HG03108 (cell line): ENCODE results near the gene LPCAT2.

ENCODE experiments used
- ATAC-seq: cut with Tn5 transposase; IDR thresholded peaks from one replicate; pipeline ENCODE4 v1.9.1; 2021; ENCODE audit warnings: moderate library complexity; ENCODE audit not compliant: unreplicated experiment

LPCAT2 gene

DNA sequence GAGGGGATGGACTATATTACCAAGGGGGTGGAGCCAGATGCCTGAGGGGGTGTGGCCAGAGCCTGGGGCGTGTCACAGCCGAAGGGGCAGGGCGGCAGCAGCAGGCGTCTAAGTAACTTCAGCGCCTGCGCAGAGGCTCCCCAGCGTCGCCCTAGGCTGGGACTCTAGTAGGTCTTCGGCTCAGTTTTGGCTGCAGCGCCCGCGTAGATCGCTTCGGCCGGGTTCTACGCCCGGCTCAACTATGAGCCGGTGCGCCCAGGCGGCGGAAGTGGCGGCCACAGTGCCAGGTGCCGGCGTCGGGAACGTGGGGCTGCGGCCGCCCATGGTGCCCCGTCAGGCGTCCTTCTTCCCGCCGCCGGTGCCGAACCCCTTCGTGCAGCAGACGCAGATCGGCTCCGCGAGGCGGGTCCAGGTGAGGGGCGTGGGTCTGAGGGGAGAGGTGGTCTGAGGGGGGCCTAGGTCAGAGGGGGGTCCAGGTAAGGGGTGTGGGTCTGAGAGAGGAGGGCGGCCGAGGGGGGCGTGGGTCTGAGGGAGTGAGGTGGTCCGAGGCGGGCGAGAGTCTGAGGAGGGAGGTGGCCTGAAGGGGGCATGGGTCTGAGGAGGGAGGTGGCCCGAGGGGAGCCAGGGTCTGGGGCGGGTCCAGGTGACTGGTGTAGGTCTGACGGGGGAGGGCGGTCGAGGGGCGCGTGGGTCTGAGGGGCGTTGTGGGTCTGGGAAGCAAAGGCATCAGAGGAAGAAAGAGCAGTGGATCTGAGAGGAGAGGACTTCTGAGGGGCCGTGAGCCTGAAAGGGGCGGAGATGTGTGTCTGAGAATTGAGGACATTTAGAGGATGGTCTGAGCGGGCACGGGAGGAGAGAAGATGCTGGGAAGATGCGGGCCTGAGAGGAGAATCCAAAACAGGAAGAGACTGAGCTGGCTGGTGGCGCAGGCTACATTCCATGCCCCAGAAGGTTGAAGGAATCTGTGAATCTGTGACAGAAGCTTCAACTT lies at the start of gene LPCAT2:
Gene LPCAT2, plus strand, starts transcription at position 132 of the 991 bp plus-strand sequence. Its CDS starts 110 bp downstream, at position 242.
- ATAC-seq, result no peak

GRCh38 chr16:55462241-55462640 lies 46.6 kb upstream of the LPCAT2 start:
- no peak for ATAC-seq

DNA sequence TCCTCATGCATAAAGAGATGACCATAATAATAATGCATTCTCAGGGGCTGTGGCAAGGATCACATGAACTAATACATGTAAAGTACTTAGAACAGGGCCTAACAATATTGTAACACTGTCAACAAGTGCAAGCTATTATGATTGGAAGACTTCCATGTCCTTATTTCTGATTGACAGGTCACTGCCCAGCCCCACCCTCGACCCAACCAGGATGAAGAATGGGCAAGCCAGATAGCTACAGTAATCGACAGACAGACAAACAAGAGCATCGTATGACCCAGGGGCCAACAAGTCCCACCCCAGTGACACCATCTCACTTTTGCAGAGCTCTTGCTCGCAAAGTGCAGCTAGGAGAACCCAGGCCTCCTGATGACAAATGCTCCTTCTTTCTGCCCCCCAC lies 44.5 kb upstream of the LPCAT2 start:
- no peak for ATAC-seq

GRCh38 chr16:55465077-55465896 lies 43.6 kb upstream of the LPCAT2 start:
- ATAC-seq, result peak; percentile 86

DNA sequence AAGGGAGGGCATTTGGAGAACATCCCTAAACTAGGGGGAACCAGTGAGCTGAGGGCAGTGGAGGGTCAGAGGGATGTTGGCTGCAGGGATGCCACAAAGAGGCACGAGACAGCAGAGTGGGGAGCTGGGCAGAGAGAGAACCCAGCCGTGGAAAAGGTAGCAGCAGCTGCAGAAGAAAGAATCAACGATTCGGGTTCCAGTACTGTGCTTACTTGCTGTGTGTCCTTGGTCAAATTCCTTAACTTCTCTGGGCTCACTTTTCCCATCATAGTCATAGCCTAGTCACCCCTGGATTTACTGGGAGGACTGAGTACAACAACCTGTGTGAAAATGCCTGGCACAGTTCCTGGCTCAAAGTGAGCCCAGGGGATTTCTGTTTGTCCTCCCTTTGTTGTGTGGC lies 42.7 kb upstream of the LPCAT2 start:
- no peak for ATAC-seq

DNA sequence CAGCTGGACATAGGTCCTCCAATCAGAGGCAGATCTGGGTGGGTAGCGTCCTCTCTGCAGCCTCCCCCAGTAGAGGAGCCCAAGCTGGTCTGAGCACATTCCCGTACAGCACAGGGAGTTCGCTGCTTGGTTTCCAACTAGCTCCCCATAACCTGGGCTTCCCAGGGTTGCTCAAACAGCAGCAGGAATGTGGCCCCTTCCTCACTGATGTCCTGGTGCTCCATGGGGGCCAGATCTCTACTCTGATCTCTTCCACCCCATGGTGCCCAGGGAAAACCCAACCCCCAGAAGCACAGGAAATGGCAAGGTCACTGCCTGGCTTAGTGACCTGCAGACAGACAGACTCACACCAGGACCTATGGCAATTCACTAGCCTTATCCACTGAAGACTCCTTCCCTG lies 41.0 kb upstream of the LPCAT2 start:
- no peak for ATAC-seq

DNA sequence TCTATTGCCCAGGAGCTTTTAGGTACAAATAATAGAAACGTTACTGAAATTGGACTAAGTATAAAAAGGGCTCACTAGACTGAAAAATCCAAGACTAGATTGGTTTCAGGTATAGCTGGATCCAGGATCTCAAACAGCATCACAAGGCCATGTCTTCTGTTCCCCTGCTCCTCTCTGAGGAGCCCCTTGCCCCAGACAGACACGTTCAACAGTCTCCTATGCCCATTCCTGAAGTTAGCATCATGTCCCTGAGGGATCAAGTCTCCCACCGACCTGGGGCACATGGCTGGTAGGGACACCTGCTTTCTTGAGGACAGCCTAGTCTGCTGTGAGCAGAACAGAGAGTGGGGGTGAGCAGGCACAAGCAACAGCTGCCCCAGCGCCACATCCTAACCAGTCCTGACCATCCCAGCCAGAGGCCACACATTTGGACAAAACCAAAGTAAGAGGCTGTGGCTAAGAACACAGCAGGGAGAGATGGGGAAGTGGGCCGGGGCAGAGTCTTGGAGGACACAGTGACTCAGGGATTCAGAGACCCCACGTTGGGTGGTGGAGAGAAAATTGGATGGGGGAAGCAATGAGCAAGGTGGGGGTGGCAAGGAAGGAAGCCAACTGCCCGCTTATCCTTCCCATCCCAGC lies 40.4 kb upstream of the LPCAT2 start:
- ATAC-seq, result no peak

GRCh38 chr16:55469821-55470532 lies 38.9 kb upstream of the LPCAT2 start:
- no peak for ATAC-seq

- ATAC-seq, result no peak
Measured at GRCh38 chr16:55470533-55471371, 38.1 kb upstream of the LPCAT2 start.

- ATAC-seq, result no peak
Measured at GRCh38 chr16:55471448-55472097, 37.3 kb upstream of the LPCAT2 start.

DNA sequence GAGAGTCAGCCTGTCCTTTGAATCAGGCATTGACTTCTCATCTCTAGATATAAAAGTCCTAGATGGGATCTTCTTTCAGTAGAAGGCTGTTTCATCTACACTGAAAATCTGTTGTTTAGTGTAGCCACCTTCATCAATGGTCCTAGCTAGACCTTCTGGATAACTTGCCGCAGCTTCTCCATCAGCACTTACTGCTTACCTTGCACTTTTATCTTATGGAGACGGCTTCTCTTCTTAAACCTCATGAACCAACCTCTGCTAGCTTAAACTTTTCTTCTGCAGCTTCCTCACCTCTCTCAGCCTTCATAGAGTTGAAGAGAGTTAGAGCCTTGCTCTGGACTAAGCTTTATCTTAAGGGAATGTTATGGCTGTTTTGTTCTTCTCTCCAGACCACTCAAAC lies 35.3 kb upstream of the LPCAT2 start:
- no peak for ATAC-seq

DNA sequence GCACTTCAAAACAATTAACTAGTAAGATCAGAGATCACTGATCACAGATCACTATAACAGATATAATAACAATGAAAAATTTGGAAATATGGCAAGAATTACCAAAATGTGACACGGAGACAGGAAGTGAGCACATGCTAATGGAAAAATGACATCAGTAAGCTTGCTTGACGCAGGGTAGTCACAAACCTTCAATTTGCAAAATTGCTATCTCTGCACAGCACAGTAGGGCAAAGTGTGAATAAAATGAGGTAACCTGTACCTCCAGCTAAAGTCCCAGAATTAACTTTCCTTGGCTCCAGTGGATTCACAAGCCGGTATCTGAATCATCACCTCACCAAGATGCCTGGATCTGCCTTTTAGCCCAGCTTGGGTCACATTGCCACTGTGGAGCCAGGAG lies 34.1 kb upstream of the LPCAT2 start:
- ATAC-seq, result no peak

- no peak for ATAC-seq
Measured at GRCh38 chr16:55475919-55476318, 33.0 kb upstream of the LPCAT2 start.

- no peak for ATAC-seq
Measured at GRCh38 chr16:55476625-55477533, 32.0 kb upstream of the LPCAT2 start.

GRCh38 chr16:55477736-55478135 lies 31.1 kb upstream of the LPCAT2 start:
- ATAC-seq, result no peak

GRCh38 chr16:55478827-55479429 lies 29.9 kb upstream of the LPCAT2 start, which contains the start of gene MMP2:
Gene MMP2 (plus strand): TSS chr16:55479198. CDS start chr16:55479480, 282 bp downstream.
- no peak for ATAC-seq

DNA sequence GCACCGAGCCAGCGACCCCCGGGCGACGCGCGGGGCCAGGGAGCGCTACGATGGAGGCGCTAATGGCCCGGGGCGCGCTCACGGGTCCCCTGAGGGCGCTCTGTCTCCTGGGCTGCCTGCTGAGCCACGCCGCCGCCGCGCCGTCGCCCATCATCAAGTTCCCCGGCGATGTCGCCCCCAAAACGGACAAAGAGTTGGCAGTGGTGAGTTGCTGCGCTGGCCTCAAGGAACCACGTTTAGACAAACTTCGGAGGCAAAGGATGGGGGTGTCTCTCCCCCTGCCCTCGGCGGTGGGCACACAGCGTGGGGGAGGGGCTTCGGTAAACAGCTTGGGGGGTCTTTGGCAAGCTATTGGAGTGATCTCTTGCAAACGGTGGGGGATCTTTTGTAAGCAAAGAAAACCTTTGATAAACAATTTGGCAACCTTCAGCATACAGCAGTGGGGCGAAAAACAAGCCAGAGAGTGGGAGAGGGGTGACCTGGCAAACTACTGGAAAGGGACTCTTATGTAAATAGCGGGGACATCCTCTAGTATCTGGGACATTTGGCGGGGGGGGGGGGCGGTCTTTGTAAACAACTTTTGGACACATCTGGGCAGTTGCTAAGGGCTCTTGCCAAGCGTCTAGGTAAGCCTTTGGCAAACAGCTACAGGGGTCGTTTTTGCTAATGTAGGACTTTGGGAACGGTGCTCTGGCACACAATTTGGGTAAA lies 29.3 kb upstream of the LPCAT2 start:
- ATAC-seq, result no peak
